Body of pancreas (tissue), 4 donors: ENCODE measurements around the gene NUP210. TPM values are rescaled to one million over a fixed set of nuclear protein-coding genes. Genes with fewer than 3 reads are reported as not detected.

ENCODE experiments used
- ATAC-seq: fragments of 150-250 bp; one replicate; pipeline ENCODE4 v1.9.1; 2016
- DNase-seq, 4 donors: peaks; one replicate each; pipeline ENCODE4 v3.0.0-alpha.2; 2019
- H3K27ac ChIP-seq, 4 donors: fragments of 200-600 bp; sonication (generic); 1 replicate in 3 of 4; 2 replicates in 1 of 4; pipeline versions ENCODE4 v1.5.1 to v1.6.1; 2016 to 2019; ENCODE audit warnings: mild to moderate bottlenecking in 1 of 4, mixed read lengths in 1 of 4, moderate library complexity in 1 of 4
- H3K27me3 ChIP-seq, 2 donors: fragments of 200-600 bp; sonication (generic); one replicate each; pipeline ENCODE4 v1.6.0; 2016; ENCODE audit warnings: mild to moderate bottlenecking in 1 of 2
- H3K36me3 ChIP-seq, 2 donors: fragments of 200-600 bp; sonication (generic); replicated peaks in 1 of 2; 2 replicates each; pipeline ENCODE4 v1.5.1; 2016; ENCODE audit warnings: low read depth in 2 of 2; ENCODE audit not compliant: insufficient read depth in 1 of 2
- H3K4me1 ChIP-seq: fragments of 200-600 bp; sonication (generic); one replicate; pipeline ENCODE4 v1.6.0; 2016
- H3K4me3 ChIP-seq, 2 donors: fragments of 200-600 bp; sonication (generic); 1 replicate in 1 of 2; 2 replicates in 1 of 2; pipeline ENCODE4 v1.5.1; 2016 to 2019
- H3K9me3 ChIP-seq, 3 donors: fragments of 200-600 bp; sonication (generic); 1 replicate in 2 of 3; 2 replicates in 1 of 3; pipeline ENCODE4 v1.5.1; 2016
- POLR2A ChIP-seq, 3 donors: fragments of 450-650 bp; IDR thresholded peaks; one replicate each; pipeline ENCODE4 v1.6.1; 2016; ENCODE audit warnings: antibody characterized with exemption in 3 of 3, mild to moderate bottlenecking in 2 of 3
- WGBS, 2 donors: methylation state at CpG; one replicate each; pipeline ENCODE4 v1.1.5; 2017; 5-methylcytosine and 5-hydroxymethylcytosine counted together
- intact Hi-C: fragments of 100-400 bp; cut with DNase I; formaldehyde crosslinking; loops from one replicate; pipeline ENCODE4 v1.15.1; 2023
- total RNA-seq, 2 donors: library from RNA; depleted of rRNA; stranded (reverse); fragments of >200 nt; gene quantifications; one replicate each; pipeline ENCODE4 v1.1.0, GENCODE V29; 2016
- TF ChIP-seq, protein P1 (sequence below), 7 experiments: fragments of 450-650 bp in 4 of 7; fragments of 200-600 bp in 3 of 7; sonication (generic) in 3 of 7; IDR thresholded peaks; one replicate each; pipeline ENCODE4 v1.5.1; 2016 to 2019; ENCODE audit warnings: antibody characterized with exemption in 7 of 7

The NUP210 gene
- total RNA-seq = 10 to 100 TPM; 16.3 to 19.1 TPM

DNA sequence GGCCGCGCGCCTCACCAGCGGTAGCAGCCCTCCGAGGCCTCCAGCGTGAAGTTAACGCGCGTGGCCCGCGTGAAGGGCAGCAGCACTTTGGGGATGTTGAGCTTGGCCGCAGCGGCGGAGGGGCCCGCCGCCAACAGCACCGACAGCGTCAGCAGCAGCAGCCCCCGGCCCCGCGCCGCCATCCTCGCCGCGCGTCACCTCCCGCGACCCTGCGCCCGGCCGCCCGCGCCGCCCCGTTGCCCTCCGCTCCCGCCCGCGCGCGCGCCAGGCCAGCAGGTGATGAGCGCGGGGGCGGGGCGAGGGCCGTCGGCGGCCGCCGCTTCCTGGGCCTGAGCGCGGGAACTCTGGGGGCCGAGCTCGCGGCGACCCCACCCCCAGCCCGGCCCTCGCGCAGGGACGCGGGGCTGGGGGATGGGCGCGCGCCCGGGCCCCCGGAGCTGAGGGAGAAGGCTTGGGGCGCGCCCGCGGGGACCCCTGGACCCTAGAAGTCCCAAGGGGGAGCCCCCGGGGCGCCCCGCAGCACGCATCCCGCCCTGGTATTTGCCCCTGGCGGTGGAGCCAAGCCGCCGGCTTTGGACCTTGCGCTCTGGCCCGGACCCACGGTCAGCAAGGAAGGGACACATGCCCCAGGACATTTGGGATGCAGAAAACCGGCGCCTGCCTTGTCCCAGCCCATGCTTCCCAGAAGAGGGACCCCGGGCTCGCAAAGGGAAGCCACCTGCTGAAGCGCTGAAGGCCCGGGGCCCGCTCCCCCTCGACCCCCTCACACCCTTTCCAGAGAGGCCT is at the start of gene NUP210:
NUP210 (minus strand) TSS at position 278 of the 786 bp plus-strand sequence; CDS start at position 182, 96 bp downstream.
- H3K4me3 ChIP-seq = peak within 1 kb of the TSS; percentile 41 to 66
- intact Hi-C loops = no loop called here
- peak within 1 kb of the TSS; percentile 55 to 73 (median 64) for H3K27ac ChIP-seq

DNA sequence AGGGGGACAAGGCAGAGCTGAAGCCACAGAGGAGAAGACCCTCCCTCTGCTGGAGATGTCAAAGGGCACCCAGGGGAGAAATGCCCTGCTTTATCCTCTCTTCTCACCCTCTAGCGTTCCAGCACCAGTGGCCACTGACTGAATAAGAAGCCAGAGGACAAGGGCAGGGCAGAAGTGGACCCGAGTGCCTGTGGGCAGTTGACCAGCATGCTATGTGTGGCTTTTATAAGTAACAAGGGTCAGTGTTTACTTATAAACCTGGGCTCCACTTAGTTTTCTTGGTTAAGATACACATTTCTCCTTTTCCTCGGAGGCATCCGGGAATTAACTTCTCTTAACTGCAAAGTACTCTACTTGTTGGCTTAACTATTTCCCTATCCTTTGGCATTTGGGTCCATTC is 46.7 kb upstream of the NUP210 start:
- intact Hi-C loops = no loop called here
- peaks cover under 1% of the 10 kb centered on the region for H3K4me1 ChIP-seq
- DNase-seq (no peak), ATAC-seq (no peak)
- no peak overlapping the region for H3K4me3 ChIP-seq
- no peaks in the 10 kb centered on the region for H3K36me3 ChIP-seq
- no peaks in the 10 kb centered on the region for H3K27me3 ChIP-seq
- TF ChIP-seq, protein P1, sequence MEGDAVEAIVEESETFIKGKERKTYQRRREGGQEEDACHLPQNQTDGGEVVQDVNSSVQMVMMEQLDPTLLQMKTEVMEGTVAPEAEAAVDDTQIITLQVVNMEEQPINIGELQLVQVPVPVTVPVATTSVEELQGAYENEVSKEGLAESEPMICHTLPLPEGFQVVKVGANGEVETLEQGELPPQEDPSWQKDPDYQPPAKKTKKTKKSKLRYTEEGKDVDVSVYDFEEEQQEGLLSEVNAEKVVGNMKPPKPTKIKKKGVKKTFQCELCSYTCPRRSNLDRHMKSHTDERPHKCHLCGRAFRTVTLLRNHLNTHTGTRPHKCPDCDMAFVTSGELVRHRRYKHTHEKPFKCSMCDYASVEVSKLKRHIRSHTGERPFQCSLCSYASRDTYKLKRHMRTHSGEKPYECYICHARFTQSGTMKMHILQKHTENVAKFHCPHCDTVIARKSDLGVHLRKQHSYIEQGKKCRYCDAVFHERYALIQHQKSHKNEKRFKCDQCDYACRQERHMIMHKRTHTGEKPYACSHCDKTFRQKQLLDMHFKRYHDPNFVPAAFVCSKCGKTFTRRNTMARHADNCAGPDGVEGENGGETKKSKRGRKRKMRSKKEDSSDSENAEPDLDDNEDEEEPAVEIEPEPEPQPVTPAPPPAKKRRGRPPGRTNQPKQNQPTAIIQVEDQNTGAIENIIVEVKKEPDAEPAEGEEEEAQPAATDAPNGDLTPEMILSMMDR (IDR thresholded peaks at IDR 0.05) = no peak
- TF ChIP-seq POLR2A (IDR thresholded peaks at IDR 0.05) = no peak
- 84 to 92% methylated on average over 4 of the region's 4 CpGs for WGBS, 2 donors
- no peak overlapping the region for H3K27ac ChIP-seq
- H3K9me3 ChIP-seq = no peaks in the 10 kb centered on the region

More for the DNA sequence above, at the start of gene NUP210:
- WGBS, 2 donors = 4 to 11% methylated on average over 9 to 63 of the region's 90 CpGs
- DNase-seq (peak; percentile 50 to 74 (median 61)), ATAC-seq (peak; percentile 79)
- TF ChIP-seq POLR2A (IDR thresholded peaks at IDR 0.05) = no peak
- TF ChIP-seq, protein P1 (IDR thresholded peaks at IDR 0.05) = peak in 2 of 7 experiments; percentile 16 to 22
- peaks cover 38% of the 10 kb centered on the region for H3K4me1 ChIP-seq
- H3K36me3 ChIP-seq = no peaks in the 10 kb centered on the region
- H3K9me3 ChIP-seq = no peaks in the 10 kb centered on the region
- no peaks in the 10 kb centered on the region for H3K27me3 ChIP-seq

DNA sequence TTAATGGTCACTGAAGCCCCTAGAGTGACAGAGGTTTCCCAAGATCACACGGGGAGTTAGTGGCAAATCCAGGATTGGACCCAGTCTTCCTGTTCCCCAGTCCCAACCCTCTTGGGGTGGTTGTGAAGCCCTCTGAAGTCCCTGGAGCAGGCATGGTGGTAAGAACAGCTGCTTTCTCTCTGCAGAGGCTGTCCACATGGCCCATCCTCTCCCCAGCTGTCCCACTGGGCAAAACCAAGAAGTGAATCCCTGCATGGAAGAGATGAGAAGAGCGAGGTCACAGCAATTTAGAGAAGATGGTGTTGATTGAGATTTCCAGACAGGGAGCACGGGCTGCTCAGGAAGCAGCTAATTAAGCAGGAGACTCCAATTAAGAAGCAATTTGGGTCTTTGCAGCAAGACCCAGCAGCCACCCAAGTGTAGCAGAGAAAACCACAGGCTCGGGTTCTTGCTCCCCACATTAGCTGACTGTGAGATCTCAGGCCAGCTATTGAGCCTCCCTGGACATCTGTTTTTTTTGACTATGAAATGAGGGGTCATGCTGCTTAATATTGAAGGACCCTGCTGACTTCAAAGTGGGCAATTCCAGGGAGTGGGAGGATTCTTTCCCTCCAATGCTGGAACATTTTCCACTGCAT is 45.2 kb upstream of the NUP210 start:
- Histone ChIP-seq H3K27ac (no peak overlapping the region), H3K4me1 (peaks cover 10% of the 10 kb centered on the region), H3K27me3 (no peaks in the 10 kb centered on the region), H3K4me3 (no peak overlapping the region), H3K9me3 (no peaks in the 10 kb centered on the region), H3K36me3 (no peaks in the 10 kb centered on the region)
- no peak for TF ChIP-seq POLR2A (IDR thresholded peaks at IDR 0.05)
- TF ChIP-seq, protein P1 (IDR thresholded peaks at IDR 0.05) = no peak
- DNase-seq = no peak
- WGBS, 2 donors = 74 to 81% methylated on average over 3 to 4 of the region's 4 CpGs
- intact Hi-C loops = no loop called here
- ATAC-seq = no peak

DNA sequence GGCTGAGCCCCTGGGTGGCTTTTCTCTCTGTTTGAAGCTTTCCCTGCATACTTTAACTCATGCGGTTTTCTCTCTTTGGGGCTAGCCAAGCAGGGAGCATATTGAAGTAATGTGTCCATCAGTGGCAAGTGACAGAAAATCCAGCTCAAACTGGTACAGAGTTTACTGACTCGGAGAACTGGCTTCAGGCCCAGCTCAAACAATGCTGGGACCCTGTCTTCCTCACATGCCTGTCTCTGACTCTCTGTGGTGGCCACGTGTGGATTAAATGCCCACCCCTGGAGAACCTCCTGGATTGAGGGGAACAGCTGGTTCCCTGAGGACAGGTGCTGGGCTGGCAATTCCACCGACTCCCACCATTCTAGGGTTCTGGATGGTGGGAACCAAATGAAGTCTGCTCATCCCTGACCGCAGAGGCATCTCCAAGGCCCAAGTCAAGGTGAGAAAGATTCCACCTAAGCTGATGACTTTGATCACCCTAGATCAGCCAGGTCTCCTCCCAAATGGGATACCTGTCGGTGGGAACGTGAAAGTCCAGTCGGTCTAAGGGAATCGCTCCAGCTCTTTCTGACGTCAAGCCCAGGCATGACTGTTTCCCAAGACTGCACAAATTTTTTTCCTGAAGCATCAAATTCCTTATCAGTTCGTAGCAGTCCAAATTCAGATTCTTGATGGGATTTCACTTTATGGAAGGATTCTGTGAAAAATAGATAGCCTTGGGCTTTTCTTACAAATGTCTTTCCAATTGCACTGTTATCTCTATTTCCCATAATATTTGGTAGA is 43.7 kb upstream of the NUP210 start:
- Histone ChIP-seq H3K36me3 (no peaks in the 10 kb centered on the region), H3K4me3 (no peak overlapping the region), H3K27me3 (no peaks in the 10 kb centered on the region), H3K27ac (no peak overlapping the region), H3K4me1 (peaks cover 10% of the 10 kb centered on the region), H3K9me3 (no peaks in the 10 kb centered on the region)
- no peak for TF ChIP-seq POLR2A (IDR thresholded peaks at IDR 0.05)
- TF ChIP-seq, protein P1 (IDR thresholded peaks at IDR 0.05) = no peak
- no peak for ATAC-seq
- intact Hi-C loops = no loop called here
- no peak for DNase-seq
- WGBS, 2 donors = 69 to 84% methylated on average over 10 to 11 of the region's 11 CpGs
